ENCODE data around the gene LRP1-AS.

- TF ChIP-seq CTCF (IDR thresholded peaks at IDR 0.05; ENCODE audit: low read depth, low read length) (no peak), MAX (IDR thresholded peaks at IDR 0.05; ENCODE audit: low read depth, low read length) (no peak)
These were observed 39.8 kb downstream of the LRP1-AS start for GRCh38 chr12:57107456-57108155.
